ENCODE results near the gene RFLNA. TPM values are rescaled to one million over a fixed set of nuclear protein-coding genes. Genes with fewer than 3 reads are reported as not detected.

The RFLNA gene
- total RNA-seq, 1 donor from 2014 or later = 20.8 TPM

- Mint-ChIP-seq H3K4me1 (ENCODE audit: low read depth) (peaks cover 5% of the 10 kb centered on the region), H3K36me3 (ENCODE audit: insufficient read depth) (peaks cover 11% of the 10 kb centered on the region), H3K4me3 (ENCODE audit: low read depth) (no peak overlapping the region), H3K27ac (no peak overlapping the region), H3K9me3 (ENCODE audit: low read depth) (no peaks in the 10 kb centered on the region), H3K27me3 (peaks cover 17% of the 10 kb centered on the region)
- no peak for TF ChIP-seq CTCF (IDR thresholded peaks at IDR 0.05; ENCODE audit: unreplicated experiment)
- DNase-seq (ENCODE audit: low spot score, unreplicated experiment) = no peak
These were observed 17.7 kb downstream of the RFLNA start for GRCh38 chr12:124312601-124313000.

- Mint-ChIP-seq H3K27ac (no peak overlapping the region), H3K4me1 (ENCODE audit: low read depth) (peaks cover 20% of the 10 kb centered on the region), H3K9me3 (ENCODE audit: low read depth) (no peaks in the 10 kb centered on the region), H3K36me3 (ENCODE audit: insufficient read depth) (peaks cover 11% of the 10 kb centered on the region), H3K4me3 (ENCODE audit: low read depth) (no peak overlapping the region), H3K27me3 (peaks cover 32% of the 10 kb centered on the region)
- DNase-seq (ENCODE audit: low spot score, unreplicated experiment) = no peak
- TF ChIP-seq CTCF (IDR thresholded peaks at IDR 0.05; ENCODE audit: unreplicated experiment) = no peak
These were observed 19.3 kb downstream of the RFLNA start for GRCh38 chr12:124314207-124314606.

- no peak for DNase-seq (ENCODE audit: low spot score, unreplicated experiment)
- Mint-ChIP-seq H3K9me3 (ENCODE audit: low read depth) (no peaks in the 10 kb centered on the region), H3K27ac (no peak overlapping the region), H3K36me3 (ENCODE audit: insufficient read depth) (peaks cover 15% of the 10 kb centered on the region), H3K27me3 (peaks cover 32% of the 10 kb centered on the region), H3K4me1 (ENCODE audit: low read depth) (peaks cover 20% of the 10 kb centered on the region), H3K4me3 (ENCODE audit: low read depth) (no peak overlapping the region)
- TF ChIP-seq CTCF (IDR thresholded peaks at IDR 0.05; ENCODE audit: unreplicated experiment) = no peak
These were observed 19.9 kb downstream of the RFLNA start for GRCh38 chr12:124314766-124315165.

- no peak for DNase-seq (ENCODE audit: low spot score, unreplicated experiment)
These were observed 20.6 kb downstream of the RFLNA start for GRCh38 chr12:124315372-124316044.

GRCh38 chr12:124316257-124316900 lies 21.5 kb downstream of the RFLNA start:
- H3K4me1 Mint-ChIP-seq (ENCODE audit: low read depth) = peaks cover 20% of the 10 kb centered on the region
- no peak for TF ChIP-seq CTCF (IDR thresholded peaks at IDR 0.05; ENCODE audit: unreplicated experiment)
- H3K4me3 Mint-ChIP-seq (ENCODE audit: low read depth) = no peak overlapping the region
- H3K27ac Mint-ChIP-seq = no peak overlapping the region
- H3K27me3 Mint-ChIP-seq = peaks cover 32% of the 10 kb centered on the region
- no peak for DNase-seq (ENCODE audit: low spot score, unreplicated experiment)
- H3K36me3 Mint-ChIP-seq (ENCODE audit: insufficient read depth) = peaks cover 17% of the 10 kb centered on the region
- no peaks in the 10 kb centered on the region for H3K9me3 Mint-ChIP-seq (ENCODE audit: low read depth)

More at GRCh38 chr12:124315372-124316044, 20.6 kb downstream of the RFLNA start:
- Mint-ChIP-seq H3K4me3 (ENCODE audit: low read depth) (no peak overlapping the region), H3K27me3 (peaks cover 32% of the 10 kb centered on the region), H3K4me1 (ENCODE audit: low read depth) (peaks cover 20% of the 10 kb centered on the region), H3K9me3 (ENCODE audit: low read depth) (no peaks in the 10 kb centered on the region), H3K36me3 (ENCODE audit: insufficient read depth) (peaks cover 15% of the 10 kb centered on the region), H3K27ac (no peak overlapping the region)
- TF ChIP-seq CTCF (IDR thresholded peaks at IDR 0.05; ENCODE audit: unreplicated experiment) = no peak
